Activated CD4-positive, alpha-beta T cell treated with anti-CD3 and anti-CD28 coated beads for 36 hours (primary cell): ENCODE measurements around the gene PNP. TPM values are rescaled to one million over a fixed set of nuclear protein-coding genes. Genes with fewer than 3 reads are reported as not detected.

Experiments used
- ATAC-seq: fragments of 200-7000 bp; cut with Tn5 transposase; one replicate; pipeline ENCODE4 v1.10.0; 2021; ENCODE audit warnings: mild to moderate bottlenecking, moderate library complexity
- CTCF ChIA-PET: fragments of 350-600 bp; sonication (Branson Sonifier 250); formaldehyde crosslinking; loops from one replicate; lab custom pipeline; 2021; ENCODE audit warnings: antibody characterized with exemption; lab: Charles Lee
- POLR2A ChIA-PET: fragments of 350-600 bp; sonication (Branson Sonifier 250); formaldehyde crosslinking; loops from one replicate; lab custom pipeline; 2021; ENCODE audit warnings: antibody characterized with exemption, inconsistent platforms; lab: Charles Lee
- DNase-seq: peaks from one replicate; pipeline ENCODE4 v3.0.0-alpha.2; 2020
- H3K27ac Mint-ChIP-seq: one replicate; pipeline ENCODE4 v1.8.0; 2021; ENCODE audit warnings: mixed read lengths
- H3K27me3 Mint-ChIP-seq: one replicate; pipeline ENCODE4 v1.8.0; 2021; ENCODE audit warnings: mixed read lengths
- H3K36me3 Mint-ChIP-seq: one replicate; pipeline ENCODE4 v1.8.0; 2021; ENCODE audit warnings: low read depth, mixed read lengths
- H3K4me1 Mint-ChIP-seq: one replicate; pipeline ENCODE4 v1.8.0; 2021; ENCODE audit warnings: mixed read lengths
- H3K4me3 Mint-ChIP-seq: one replicate; pipeline ENCODE4 v1.8.0; 2021; ENCODE audit warnings: mild to moderate bottlenecking, moderate library complexity, mixed read lengths
- H3K9me3 Mint-ChIP-seq: one replicate; pipeline ENCODE4 v1.8.0; 2021; ENCODE audit warnings: low read depth, mixed read lengths
- intact Hi-C, 2 experiments: fragments of 100-400 bp; cut with DNase I in 1 of 2; cut with micrococcal nuclease in 1 of 2; formaldehyde crosslinking; loops; one replicate each; pipeline versions ENCODE4 v1.14.2 to v1.15.1; 2022 to 2024; cut with DNase I, micrococcal nuclease
- total RNA-seq, 2 experiments: library from RNA; stranded (reverse); gene quantifications; one replicate each; pipeline ENCODE4 v1.2.3, GENCODE V29; 2021

Gene PNP
- total RNA-seq, 2 experiments from 2014 or later: 160 to 164 TPM

DNA sequence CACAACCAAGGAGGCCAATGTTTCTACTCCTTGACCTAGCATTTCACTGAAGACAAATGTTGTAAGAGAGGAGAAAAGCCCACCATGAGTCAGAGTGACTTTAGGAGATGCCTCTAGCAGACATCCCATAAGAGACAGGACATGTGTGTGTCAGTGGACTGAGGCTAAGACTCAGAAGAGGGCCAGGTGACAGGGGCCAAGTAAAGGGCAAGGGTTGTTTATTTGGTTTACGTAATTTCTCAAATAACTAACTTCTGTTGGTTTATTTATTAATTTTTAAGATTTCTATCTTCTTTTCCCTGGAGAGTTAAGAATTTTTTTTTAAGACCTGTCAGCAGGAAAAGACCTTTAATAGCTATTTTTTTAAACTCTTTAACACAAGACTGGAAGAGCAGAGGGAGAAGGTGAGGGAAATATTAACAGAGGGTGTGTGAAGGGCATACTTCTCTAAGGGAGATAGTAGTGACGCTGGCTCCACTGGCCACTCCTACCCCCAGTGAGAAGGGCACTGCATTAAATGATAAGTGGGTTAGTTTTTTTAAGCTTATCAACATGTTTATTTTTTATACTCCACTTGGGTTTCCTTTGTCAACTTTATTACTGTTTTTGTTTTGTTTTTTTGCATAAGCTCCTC is 3.4 kb downstream of the PNP start:
- ChIA-PET POLR2A (interaction anchor here (0.7 to 2.8 kb wide), 4 partner anchors 9 to 211 kb away, joined by 3 to 13 read pairs (median 4); partner anchors contain the start of genes APEX1, OSGEP and PIP4P1), CTCF (interaction anchor here (0.5 to 1.4 kb wide), 7 partner anchors 9 to 224 kb away, joined by 3 to 6 read pairs (median 3); partner anchors contain the start of gene APEX1)
- H3K27me3 Mint-ChIP-seq: no peaks in the 10 kb centered on the region
- H3K9me3 Mint-ChIP-seq: no peaks in the 10 kb centered on the region
- peaks cover 76% of the 10 kb centered on the region for H3K36me3 Mint-ChIP-seq
- peaks cover 69% of the 10 kb centered on the region for H3K4me1 Mint-ChIP-seq
- H3K27ac Mint-ChIP-seq: peak overlapping the region; percentile 56
- intact Hi-C loops: no loop called here
- DNase-seq: no peak
- peak overlapping the region; percentile 91 for H3K4me3 Mint-ChIP-seq
- no peak for ATAC-seq

DNA sequence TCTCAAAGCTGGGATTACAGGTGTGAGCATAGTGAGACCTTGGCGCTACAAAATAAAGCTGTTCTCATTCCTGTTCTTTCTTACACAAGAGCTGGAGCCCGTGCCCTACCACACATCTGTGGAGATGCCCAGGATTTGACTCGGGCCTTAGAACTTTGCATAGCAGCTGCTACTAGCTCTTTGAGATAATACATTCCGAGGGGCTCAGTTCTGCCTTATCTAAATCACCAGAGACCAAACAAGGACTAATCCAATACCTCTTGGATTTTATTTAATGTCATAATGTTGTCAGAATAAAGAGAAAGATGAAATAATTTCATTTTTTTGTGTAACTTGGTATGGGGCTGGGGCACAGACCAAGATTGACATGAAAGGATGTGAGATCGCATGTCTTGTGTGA is 7.6 kb downstream of the PNP start:
- Mint-ChIP-seq H3K9me3 (no peaks in the 10 kb centered on the region), H3K27me3 (no peaks in the 10 kb centered on the region), H3K27ac (peak overlapping the region; percentile 90), H3K36me3 (peaks cover 72% of the 10 kb centered on the region), H3K4me3 (no peak overlapping the region), H3K4me1 (peaks cover 77% of the 10 kb centered on the region)
- DNase-seq (no peak), ATAC-seq (no peak)
- CTCF ChIA-PET: interaction anchor here (0.7 kb wide), 2 partner anchors 40 to 134 kb away, joined by 3 to 4 read pairs; partner anchors contain the start of gene PARP2
- intact Hi-C loops: loop anchor here in 1 of 2 experiments (2.0 kb wide), 1 partner anchor 14 kb away; no protein-coding TSS in a partner anchor
- POLR2A ChIA-PET: interaction anchor here (0.6 to 2.3 kb wide), 5 partner anchors 9 to 133 kb away, joined by 3 to 8 read pairs (median 5); partner anchors contain the start of genes APEX1, PARP2 and PIP4P1

DNA sequence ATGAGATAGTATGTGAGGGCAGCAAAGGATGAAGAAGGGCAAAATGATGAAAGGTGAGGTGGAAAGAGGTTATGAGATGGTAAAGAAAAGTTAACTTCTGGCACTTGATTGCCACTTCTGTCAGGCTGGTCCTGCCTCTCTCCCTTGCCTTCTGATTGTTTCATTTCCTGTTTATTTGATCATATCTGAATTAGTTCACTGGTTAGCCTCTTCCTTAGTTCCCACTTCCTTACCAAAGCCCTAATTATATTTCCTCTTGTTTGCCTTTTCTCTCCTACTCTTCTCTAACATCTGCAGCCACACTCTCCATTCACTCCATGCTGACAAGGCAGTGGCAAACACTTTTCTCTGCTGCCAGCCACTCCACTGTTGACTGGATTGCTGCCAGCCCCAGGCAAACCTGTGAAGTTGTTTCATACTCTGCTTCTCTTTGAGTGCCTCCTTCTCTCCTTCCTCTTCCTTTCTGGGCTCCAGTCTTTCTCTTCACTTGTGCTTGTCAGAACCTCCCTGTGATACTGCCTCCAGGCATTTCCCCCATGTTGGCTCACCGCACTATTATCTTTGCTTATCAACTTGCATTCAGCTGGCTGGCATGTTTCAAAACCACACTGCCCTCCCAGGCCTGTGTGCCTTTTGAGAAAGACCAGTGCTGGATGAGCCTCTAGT is 8.1 kb downstream of the PNP start:
- DNase-seq (peak; percentile 45), ATAC-seq (peak; percentile 68)
- intact Hi-C loops: loop anchor here in 1 of 2 experiments (2.0 kb wide), 1 partner anchor 13 kb away; no protein-coding TSS in a partner anchor
- Mint-ChIP-seq H3K36me3 (peaks cover 66% of the 10 kb centered on the region), H3K4me3 (peak overlapping the region; percentile 28), H3K9me3 (no peaks in the 10 kb centered on the region), H3K27ac (peak overlapping the region; percentile 90), H3K27me3 (no peaks in the 10 kb centered on the region), H3K4me1 (peaks cover 76% of the 10 kb centered on the region)
- POLR2A ChIA-PET: interaction anchor here (0.8 to 2.3 kb wide), 4 partner anchors 8 to 22 kb away, joined by 3 to 8 read pairs (median 6); partner anchors contain the start of genes APEX1 and PIP4P1
- CTCF ChIA-PET: interaction anchor here (0.7 to 1.2 kb wide), 3 partner anchors 9 to 134 kb away, joined by 3 to 4 read pairs (median 3); partner anchors contain the start of gene PARP2

DNA sequence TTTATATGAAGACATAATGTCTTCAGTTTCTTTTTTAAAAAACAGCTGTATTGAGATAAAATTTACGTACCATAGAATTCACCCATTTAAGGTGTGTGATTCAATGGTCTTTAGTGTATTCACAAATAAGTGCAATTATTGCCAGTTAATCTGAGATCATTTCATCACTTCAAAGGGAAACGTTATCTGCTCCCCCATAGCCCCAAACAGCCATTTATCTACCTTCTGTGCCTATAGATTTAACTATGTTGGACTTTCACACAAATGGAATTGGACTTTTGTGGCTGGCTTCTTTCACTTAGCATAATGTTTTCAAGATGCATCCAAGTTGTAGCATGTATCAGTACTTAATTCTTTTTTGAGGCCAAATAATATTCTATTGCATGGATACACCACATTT is 9.7 kb downstream of the PNP start:
- intact Hi-C loops: no loop called here
- DNase-seq (no peak), ATAC-seq (no peak)
- peaks cover 54% of the 10 kb centered on the region for H3K36me3 Mint-ChIP-seq
- ChIA-PET POLR2A (interaction anchor here (1.3 to 2.7 kb wide), 3 partner anchors 9 to 23 kb away, joined by 7 to 10 read pairs (median 10); partner anchors contain the start of genes APEX1, PIP4P1 and PNP), CTCF (interaction anchor here (0.7 to 1.8 kb wide), 3 partner anchors 8 to 64 kb away, joined by 3 to 8 read pairs (median 4); partner anchors contain the start of gene PNP)
- H3K4me1 Mint-ChIP-seq: peaks cover 76% of the 10 kb centered on the region
- no peaks in the 10 kb centered on the region for H3K9me3 Mint-ChIP-seq
- H3K27ac Mint-ChIP-seq: no peak overlapping the region
- H3K4me3 Mint-ChIP-seq: no peak overlapping the region
- no peaks in the 10 kb centered on the region for H3K27me3 Mint-ChIP-seq

DNA sequence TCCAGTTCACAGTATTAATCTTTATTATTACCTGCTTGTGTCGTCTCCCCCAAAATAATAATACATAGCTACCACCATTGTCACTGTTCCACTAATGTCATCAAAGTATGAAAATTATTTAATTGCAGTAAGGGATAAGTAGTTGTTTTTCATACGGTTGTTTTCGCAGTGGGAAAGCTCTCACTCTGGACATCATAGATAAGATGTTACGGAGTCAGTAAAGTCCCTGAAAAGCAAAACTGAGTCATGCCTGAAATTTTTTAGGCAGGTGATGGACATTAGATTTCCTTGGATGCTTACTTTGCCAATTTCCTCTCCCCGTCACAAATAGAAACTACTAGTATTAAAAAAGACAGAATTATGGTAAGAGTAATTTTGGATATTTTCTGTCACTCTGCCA is 13.2 kb downstream of the PNP start:
- ChIA-PET CTCF (interaction anchor here (1.1 to 1.4 kb wide), 5 partner anchors 9 to 67 kb away, joined by 3 to 6 read pairs (median 4); partner anchors contain the start of gene APEX1), POLR2A (interaction anchor here (0.7 to 0.8 kb wide), 2 partner anchors 18 to 139 kb away, joined by 3 read pairs; partner anchors contain the start of gene PARP2)
- Mint-ChIP-seq H3K36me3 (peaks cover 19% of the 10 kb centered on the region), H3K4me1 (peaks cover 52% of the 10 kb centered on the region), H3K27ac (no peak overlapping the region), H3K27me3 (no peaks in the 10 kb centered on the region), H3K9me3 (no peaks in the 10 kb centered on the region), H3K4me3 (no peak overlapping the region)
- DNase-seq (no peak), ATAC-seq (no peak)
- intact Hi-C loops: no loop called here

DNA sequence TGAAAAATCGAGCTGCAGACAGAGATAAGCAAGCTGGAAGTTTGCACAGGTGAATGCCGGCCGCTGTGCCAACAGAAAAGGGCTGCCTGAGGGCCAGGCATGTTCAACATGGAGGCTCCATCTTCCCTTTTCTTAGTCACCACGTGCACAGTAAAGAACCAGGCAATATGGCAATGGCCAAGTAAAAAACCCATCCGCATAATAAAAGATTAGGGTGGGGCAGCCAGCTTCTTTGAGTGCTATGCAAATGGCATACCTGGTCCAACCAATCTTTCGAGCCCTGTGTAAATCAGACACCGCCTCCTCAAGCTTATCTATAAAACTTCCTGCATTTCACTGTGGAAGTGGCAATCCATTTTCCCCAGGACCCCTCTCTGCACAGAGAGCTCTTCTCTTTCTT is 16.7 kb downstream of the PNP start:
- peaks cover 62% of the 10 kb centered on the region for H3K4me1 Mint-ChIP-seq
- H3K4me3 Mint-ChIP-seq: no peak overlapping the region
- intact Hi-C loops: no loop called here
- no peaks in the 10 kb centered on the region for H3K36me3 Mint-ChIP-seq
- CTCF ChIA-PET: interaction anchor here (0.8 to 1.5 kb wide), 2 partner anchors 8 to 485 kb away, joined by 3 to 4 read pairs; no protein-coding TSS in a partner anchor
- H3K27me3 Mint-ChIP-seq: no peaks in the 10 kb centered on the region
- DNase-seq (no peak), ATAC-seq (no peak)
- H3K9me3 Mint-ChIP-seq: no peaks in the 10 kb centered on the region
- no peak overlapping the region for H3K27ac Mint-ChIP-seq
- POLR2A ChIA-PET: interaction anchor here (0.8 to 1.0 kb wide), 2 partner anchors 9 to 30 kb away, joined by 5 read pairs; partner anchors contain the start of gene APEX1

DNA sequence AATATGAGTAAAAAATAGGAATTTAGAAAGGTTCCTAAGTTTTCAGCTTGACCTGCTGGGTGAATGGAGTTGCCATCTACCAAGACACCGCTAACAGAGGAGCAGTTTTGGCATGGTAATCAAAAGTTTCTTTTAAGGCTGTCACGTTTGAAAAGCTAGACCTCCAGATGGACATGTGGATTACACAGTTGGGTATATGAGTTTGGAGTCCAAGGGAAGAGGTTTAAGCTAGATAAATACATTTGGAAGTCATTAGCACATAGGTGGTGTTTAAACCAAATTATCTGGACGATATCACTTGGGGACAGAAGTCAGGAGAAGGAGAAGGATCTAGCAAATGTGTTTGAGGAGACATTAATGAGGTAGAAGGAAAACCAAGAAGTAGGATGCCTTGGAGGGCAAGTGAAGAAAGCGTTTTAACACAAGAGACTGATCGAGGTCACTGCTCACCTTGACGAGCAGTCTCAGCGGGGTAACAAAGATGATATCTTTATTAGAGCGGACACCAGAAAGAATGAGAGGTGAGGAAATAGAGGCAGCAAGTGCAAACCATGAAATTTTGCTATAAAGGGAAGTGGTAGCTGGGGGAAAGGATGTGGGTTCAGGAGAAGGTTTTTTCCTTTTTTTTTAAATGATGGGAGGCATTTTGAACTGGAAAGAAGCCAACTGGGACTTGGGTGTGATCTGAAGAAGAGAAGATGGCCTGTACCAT is 17.6 kb downstream of the PNP start:
- H3K4me1 Mint-ChIP-seq: peaks cover 68% of the 10 kb centered on the region
- ATAC-seq: no peak

DNA sequence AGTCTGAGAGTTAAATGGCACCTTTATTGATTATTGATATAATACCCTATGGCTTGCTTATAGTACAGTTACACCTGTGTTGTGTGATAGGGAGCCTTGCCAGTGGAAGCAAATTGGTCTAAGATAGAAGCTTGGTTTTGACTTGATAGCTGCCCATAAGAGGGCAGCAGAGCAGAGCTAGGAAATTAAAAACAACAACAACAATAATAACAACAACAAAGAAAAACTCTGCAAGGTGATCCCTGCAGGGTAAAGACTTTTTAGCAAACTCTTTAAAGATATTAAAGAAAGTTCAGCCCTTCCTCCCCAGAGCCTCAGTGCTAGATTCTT is 18.2 kb downstream of the PNP start:
- intact Hi-C loops: no loop called here
- no peak overlapping the region for H3K4me3 Mint-ChIP-seq
- H3K9me3 Mint-ChIP-seq: no peaks in the 10 kb centered on the region
- ChIA-PET CTCF (interaction anchor here (1.2 to 1.5 kb wide), 5 partner anchors 8 to 159 kb away, joined by 3 to 4 read pairs (median 3); no protein-coding TSS in a partner anchor), POLR2A (interaction anchor here (0.7 kb wide), 1 partner anchor 767 kb away, joined by 3 read pairs; no protein-coding TSS in a partner anchor)
- H3K36me3 Mint-ChIP-seq: no peaks in the 10 kb centered on the region
- no peaks in the 10 kb centered on the region for H3K27me3 Mint-ChIP-seq
- no peak for DNase-seq
- no peak for ATAC-seq
- H3K27ac Mint-ChIP-seq: no peak overlapping the region
- peaks cover 66% of the 10 kb centered on the region for H3K4me1 Mint-ChIP-seq

More for the DNA sequence above, 17.6 kb downstream of the PNP start:
- no peak for DNase-seq
- H3K36me3 Mint-ChIP-seq: no peaks in the 10 kb centered on the region
- H3K4me3 Mint-ChIP-seq: no peak overlapping the region
- H3K9me3 Mint-ChIP-seq: no peaks in the 10 kb centered on the region
- ChIA-PET CTCF (interaction anchor here (1.2 to 1.5 kb wide), 4 partner anchors 8 to 159 kb away, joined by 3 to 4 read pairs (median 3); no protein-coding TSS in a partner anchor), POLR2A (interaction anchor here (0.7 kb wide), 1 partner anchor 767 kb away, joined by 3 read pairs; no protein-coding TSS in a partner anchor)
- H3K27ac Mint-ChIP-seq: peak overlapping the region; percentile 66
- intact Hi-C loops: no loop called here
- no peaks in the 10 kb centered on the region for H3K27me3 Mint-ChIP-seq

DNA sequence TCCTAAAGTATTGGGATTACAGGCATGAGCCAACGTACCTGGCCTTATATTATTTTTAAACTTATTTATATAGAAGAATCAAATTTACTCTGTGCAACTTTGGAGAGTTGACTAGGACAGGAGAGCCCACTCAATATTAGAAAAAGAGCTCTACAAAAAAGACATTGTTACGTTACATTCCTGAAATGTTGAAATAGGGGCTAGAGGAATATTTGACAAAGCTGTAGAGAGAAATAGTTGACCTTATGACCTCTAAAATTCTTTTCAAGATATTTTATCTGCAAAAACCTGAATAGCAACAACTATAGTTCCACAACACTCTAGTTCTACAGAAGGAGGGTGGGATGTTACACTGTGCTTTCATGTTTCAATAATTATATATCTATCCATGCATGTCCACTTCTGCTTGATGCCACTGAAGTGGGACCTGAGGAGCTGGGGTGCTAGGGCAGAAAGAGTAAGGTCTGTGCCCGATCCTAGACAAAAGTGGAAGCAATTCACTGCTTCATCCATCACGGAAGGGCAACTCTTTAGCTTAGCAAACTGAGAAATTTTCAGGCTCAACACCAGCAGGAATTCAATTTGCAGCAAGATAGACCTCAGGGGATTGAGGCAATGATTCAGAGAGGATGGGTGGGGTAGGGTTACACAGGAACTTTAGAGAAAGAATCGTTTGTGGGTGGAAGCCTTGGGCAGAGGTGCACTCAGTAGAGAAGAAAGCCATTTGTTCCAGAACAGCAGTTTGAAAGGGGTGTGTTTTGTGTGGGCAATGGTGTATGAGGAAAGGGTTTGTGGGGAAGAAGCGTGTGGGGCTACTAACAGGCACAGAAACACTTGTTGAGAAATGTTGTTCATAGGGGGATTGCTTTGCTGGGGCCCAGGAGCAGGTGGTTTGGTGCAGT is 20.1 kb downstream of the PNP start:
- Mint-ChIP-seq H3K4me1 (peaks cover 64% of the 10 kb centered on the region), H3K27me3 (no peaks in the 10 kb centered on the region), H3K36me3 (no peaks in the 10 kb centered on the region), H3K27ac (peak overlapping the region; percentile 40), H3K9me3 (no peaks in the 10 kb centered on the region), H3K4me3 (peak overlapping the region; percentile 11)
- ChIA-PET POLR2A (interaction anchor here (0.6 to 0.8 kb wide), 2 partner anchors 9 to 120 kb away, joined by 3 to 4 read pairs; no protein-coding TSS in a partner anchor), CTCF (interaction anchor here (0.6 to 1.6 kb wide), 4 partner anchors 24 to 124 kb away, joined by 3 to 5 read pairs (median 4); no protein-coding TSS in a partner anchor)
- intact Hi-C loops: no loop called here
- DNase-seq: no peak
- ATAC-seq: peak; percentile 73
